Loucy (cell line): Measurements from ENCODE around the gene ENC1.

Experiments
- H2AFZ ChIP-seq: fragments of 200-600 bp; sonication (generic); 2 replicates; pipeline ENCODE4 v1.6.0; 2016; ENCODE audit warnings: antibody characterized with exemption, mild to moderate bottlenecking, low read length, moderate library complexity
- H3F3A ChIP-seq: fragments of 200-600 bp; 2 replicates; pipeline ENCODE4 v1.6.0; 2016; ENCODE audit warnings: antibody characterized with exemption, low read depth, mild to moderate bottlenecking
- H3K27me3 ChIP-seq: fragments of 200-600 bp; sonication (generic); 2 replicates; pipeline ENCODE4 v1.6.1; 2014; ENCODE audit warnings: low read length, mild to moderate bottlenecking; ENCODE audit not compliant: insufficient read depth, poor library complexity, severe bottlenecking
- H3K36me3 ChIP-seq: fragments of 200-600 bp; sonication (generic); 2 replicates; pipeline ENCODE4 v1.6.1; 2016; ENCODE audit warnings: low read length; ENCODE audit not compliant: insufficient read depth
- H3K4me1 ChIP-seq: fragments of 200-600 bp; sonication (generic); 2 replicates; pipeline ENCODE4 v1.5.1; 2014; ENCODE audit warnings: low read length, mild to moderate bottlenecking; ENCODE audit not compliant: insufficient read depth, poor library complexity, severe bottlenecking
- H3K4me2 ChIP-seq: fragments of 200-600 bp; sonication (generic); 2 replicates; pipeline ENCODE4 v1.6.0; 2014; ENCODE audit warnings: antibody characterized with exemption, low read length, low read depth, mild to moderate bottlenecking; ENCODE audit not compliant: poor library complexity, severe bottlenecking
- H3K4me3 ChIP-seq: fragments of 200-600 bp; sonication (generic); 2 replicates; pipeline ENCODE4 v1.5.1; 2014; ENCODE audit warnings: low read length, mild to moderate bottlenecking, mixed read lengths; ENCODE audit not compliant: poor library complexity, severe bottlenecking
- H3K79me2 ChIP-seq: fragments of 200-600 bp; sonication (generic); 2 replicates; pipeline ENCODE4 v1.6.1; 2014; ENCODE audit warnings: low read length; ENCODE audit not compliant: insufficient read depth
- H3K9ac ChIP-seq: fragments of 200-600 bp; sonication (generic); 2 replicates; pipeline ENCODE4 v1.6.0; 2014; ENCODE audit warnings: mild to moderate bottlenecking, low read depth, low read length, moderate library complexity; ENCODE audit not compliant: poor library complexity, severe bottlenecking
- H3K9me2 ChIP-seq: fragments of 200-600 bp; sonication (generic); replicated peaks from 2 replicates; pipeline ENCODE4 v1.6.1; 2016; ENCODE audit warnings: low read depth, low read length, mixed read lengths
- H3K9me3 ChIP-seq: fragments of 200-600 bp; sonication (generic); 2 replicates; pipeline ENCODE4 v1.6.1; 2014; ENCODE audit warnings: mild to moderate bottlenecking, antibody characterized with exemption, low read length, low read depth; ENCODE audit not compliant: insufficient read depth
- H4K20me1 ChIP-seq: fragments of 200-600 bp; sonication (generic); 2 replicates; pipeline ENCODE4 v1.6.0; 2014; ENCODE audit warnings: antibody characterized with exemption, low read length, mild to moderate bottlenecking; ENCODE audit not compliant: insufficient read depth, poor library complexity, severe bottlenecking
- CTCF ChIP-seq: fragments of 200-600 bp; sonication (generic); conservative IDR thresholded peaks from 2 replicates; pipeline ENCODE4 v1.5.1; 2014; ENCODE audit warnings: mild to moderate bottlenecking, antibody characterized with exemption, low read length
- EZH2phosphoT487 ChIP-seq: fragments of 200-600 bp; IDR thresholded peaks from 2 replicates; pipeline ENCODE4 v1.6.1; 2018; ENCODE audit warnings: antibody characterized with exemption, mild to moderate bottlenecking, moderate library complexity, borderline replicate concordance

ENC1 gene

GRCh38 chr5:74622122-74622521 lies 18.4 kb downstream of the ENC1 start:
- Histone ChIP-seq H3K36me3 (no peaks in the 10 kb centered on the region), H3K9ac (no peak overlapping the region), H3F3A (no peaks in the 10 kb centered on the region), H2AFZ (no peak overlapping the region), H4K20me1 (no peaks in the 10 kb centered on the region), H3K27me3 (no peaks in the 10 kb centered on the region), H3K4me2 (no peak overlapping the region), H3K4me1 (peaks cover 10% of the 10 kb centered on the region), H3K9me3 (no peaks in the 10 kb centered on the region), H3K9me2 (no peaks in the 10 kb centered on the region), H3K4me3 (no peak overlapping the region), H3K79me2 (no peaks in the 10 kb centered on the region)
- TF ChIP-seq EZH2phosphoT487 (no peak), CTCF (no peak)

DNA sequence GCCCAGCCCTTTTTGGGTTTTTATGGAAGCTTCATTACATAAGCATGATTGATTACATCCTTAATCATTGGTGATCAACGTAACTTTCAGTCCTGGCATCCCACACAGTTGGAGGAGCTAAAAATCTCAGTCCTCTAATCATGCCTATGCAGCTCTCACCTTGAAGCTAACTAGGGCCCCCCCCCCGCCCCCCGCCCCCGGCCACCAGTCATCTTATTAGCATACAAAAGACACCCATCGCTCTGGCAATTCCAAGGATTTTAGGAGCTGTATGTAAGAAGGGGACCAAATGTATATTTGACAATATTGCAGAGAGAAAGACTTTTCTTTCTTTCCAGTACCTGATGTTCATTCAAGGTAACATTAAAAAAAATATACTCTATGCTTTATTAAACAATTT lies 19.0 kb downstream of the ENC1 start:
- H3K27me3 ChIP-seq, result no peaks in the 10 kb centered on the region
- H3K9ac ChIP-seq, result no peak overlapping the region
- TF ChIP-seq EZH2phosphoT487 (no peak), CTCF (no peak)
- no peaks in the 10 kb centered on the region for H3K36me3 ChIP-seq
- H3K9me3 ChIP-seq, result no peaks in the 10 kb centered on the region
- H3K9me2 ChIP-seq, result no peaks in the 10 kb centered on the region
- H3F3A ChIP-seq, result no peaks in the 10 kb centered on the region
- no peak overlapping the region for H3K4me3 ChIP-seq
- no peaks in the 10 kb centered on the region for H4K20me1 ChIP-seq
- H3K79me2 ChIP-seq, result no peaks in the 10 kb centered on the region
- peaks cover 10% of the 10 kb centered on the region for H3K4me1 ChIP-seq
- no peak overlapping the region for H3K4me2 ChIP-seq
- no peak overlapping the region for H2AFZ ChIP-seq

- no peaks in the 10 kb centered on the region for H3K9me2 ChIP-seq
- no peaks in the 10 kb centered on the region for H3K79me2 ChIP-seq
- H3K36me3 ChIP-seq, result no peaks in the 10 kb centered on the region
- no peak overlapping the region for H2AFZ ChIP-seq
- H3K4me3 ChIP-seq, result no peak overlapping the region
- H3K4me1 ChIP-seq, result peaks cover 10% of the 10 kb centered on the region
- no peaks in the 10 kb centered on the region for H3F3A ChIP-seq
- no peaks in the 10 kb centered on the region for H3K27me3 ChIP-seq
- TF ChIP-seq EZH2phosphoT487, result no peak
- TF ChIP-seq CTCF, result no peak
- no peaks in the 10 kb centered on the region for H3K9me3 ChIP-seq
- H3K4me2 ChIP-seq, result no peak overlapping the region
- no peak overlapping the region for H3K9ac ChIP-seq
- no peaks in the 10 kb centered on the region for H4K20me1 ChIP-seq
Measured at GRCh38 chr5:74619308-74619707, 21.2 kb downstream of the ENC1 start.
